Measurements from ENCODE around the gene SMURF2.

DNA sequence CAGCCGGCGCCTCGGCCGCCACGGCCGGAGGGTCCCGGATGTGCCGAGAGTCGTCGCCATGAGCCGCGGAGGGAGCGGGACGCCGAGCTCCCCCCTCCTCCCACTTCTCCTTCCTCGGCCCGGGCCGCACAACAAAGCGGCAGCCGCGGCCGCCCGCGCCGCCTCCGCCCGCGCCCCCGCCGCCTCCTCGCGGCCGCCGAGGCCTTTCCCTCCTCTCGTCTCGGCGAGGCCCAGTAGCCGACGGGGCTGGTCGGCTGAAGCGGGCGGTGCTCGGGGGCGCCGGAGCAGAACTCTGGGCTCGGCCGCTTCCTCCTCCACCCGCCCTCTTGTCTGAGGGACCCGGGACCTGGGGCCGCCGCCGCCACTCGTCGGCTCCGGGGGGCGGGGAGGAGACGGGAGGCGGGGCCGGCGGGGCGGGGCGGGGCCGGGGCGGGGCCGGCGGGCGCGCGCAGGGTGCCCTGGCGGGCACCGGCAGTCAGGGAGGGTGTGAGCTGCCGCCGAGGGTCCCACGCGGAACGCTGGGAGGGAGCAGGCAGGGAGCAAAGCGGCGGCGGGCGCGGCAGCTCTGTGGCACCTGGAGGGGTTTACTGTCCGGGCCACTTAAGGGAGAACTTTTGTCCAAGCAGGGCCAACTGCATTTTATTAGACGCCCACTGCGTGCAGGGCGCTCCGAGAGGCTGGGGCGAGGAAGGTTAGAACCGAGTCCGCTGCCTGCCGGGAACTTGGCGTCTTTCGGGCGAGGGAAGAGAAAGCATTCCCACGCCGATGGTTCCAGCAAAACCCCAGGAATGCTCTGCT is at the start of gene SMURF2:
- TF ChIP-seq, protein P1, sequence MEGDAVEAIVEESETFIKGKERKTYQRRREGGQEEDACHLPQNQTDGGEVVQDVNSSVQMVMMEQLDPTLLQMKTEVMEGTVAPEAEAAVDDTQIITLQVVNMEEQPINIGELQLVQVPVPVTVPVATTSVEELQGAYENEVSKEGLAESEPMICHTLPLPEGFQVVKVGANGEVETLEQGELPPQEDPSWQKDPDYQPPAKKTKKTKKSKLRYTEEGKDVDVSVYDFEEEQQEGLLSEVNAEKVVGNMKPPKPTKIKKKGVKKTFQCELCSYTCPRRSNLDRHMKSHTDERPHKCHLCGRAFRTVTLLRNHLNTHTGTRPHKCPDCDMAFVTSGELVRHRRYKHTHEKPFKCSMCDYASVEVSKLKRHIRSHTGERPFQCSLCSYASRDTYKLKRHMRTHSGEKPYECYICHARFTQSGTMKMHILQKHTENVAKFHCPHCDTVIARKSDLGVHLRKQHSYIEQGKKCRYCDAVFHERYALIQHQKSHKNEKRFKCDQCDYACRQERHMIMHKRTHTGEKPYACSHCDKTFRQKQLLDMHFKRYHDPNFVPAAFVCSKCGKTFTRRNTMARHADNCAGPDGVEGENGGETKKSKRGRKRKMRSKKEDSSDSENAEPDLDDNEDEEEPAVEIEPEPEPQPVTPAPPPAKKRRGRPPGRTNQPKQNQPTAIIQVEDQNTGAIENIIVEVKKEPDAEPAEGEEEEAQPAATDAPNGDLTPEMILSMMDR (IDR thresholded peaks at IDR 0.05) = peak in 1 of 4 donors; percentile 2
- TF ChIP-seq POLR2A (IDR thresholded peaks at IDR 0.05) = peak; percentile 95
